ENCODE data around the gene ZNF213.

The ZNF213 gene

GRCh38 chr16:3170440-3171180 is 35.8 kb downstream of the ZNF213 start:
- TF ChIP-seq CTCF (IDR thresholded peaks at IDR 0.05; ENCODE audit: extremely low read depth, missing control alignments): no peak
- DNase-seq (ENCODE audit: low spot score): no peak

- peak; percentile 70 for DNase-seq (ENCODE audit: low spot score)
- TF ChIP-seq CTCF (IDR thresholded peaks at IDR 0.05; ENCODE audit: extremely low read depth, missing control alignments): no peak
These were observed 36.5 kb downstream of the ZNF213 start for GRCh38 chr16:3171181-3171854.

GRCh38 chr16:3171855-3172593 is 37.2 kb downstream of the ZNF213 start:
- TF ChIP-seq CTCF (IDR thresholded peaks at IDR 0.05; ENCODE audit: extremely low read depth, missing control alignments): no peak
- DNase-seq (ENCODE audit: low spot score): no peak

- TF ChIP-seq CTCF (IDR thresholded peaks at IDR 0.05; ENCODE audit: extremely low read depth, missing control alignments): peak; percentile 59
- peak; percentile 65 for DNase-seq (ENCODE audit: low spot score)
These were observed 39.2 kb downstream of the ZNF213 start for GRCh38 chr16:3173892-3174617.

- DNase-seq (ENCODE audit: low spot score): no peak
- no peak for TF ChIP-seq CTCF (IDR thresholded peaks at IDR 0.05; ENCODE audit: extremely low read depth, missing control alignments)
These were observed 39.9 kb downstream of the ZNF213 start for GRCh38 chr16:3174618-3175148.

GRCh38 chr16:3175157-3176093 is 40.6 kb downstream of the ZNF213 start:
- DNase-seq (ENCODE audit: low spot score): no peak
- no peak for TF ChIP-seq CTCF (IDR thresholded peaks at IDR 0.05; ENCODE audit: extremely low read depth, missing control alignments)

All from GM20000 (cell line).